ENCODE data around the gene OSBPL5.

Gene OSBPL5

GRCh38 chr11:3143136-3143880 is 21.8 kb downstream of the OSBPL5 start:
- Histone ChIP-seq H3K4me3 (ENCODE audit: low read depth, low read length) (no peak overlapping the region), H3K79me2 (ENCODE audit: control insufficient read depth, insufficient read depth, low read length, poor library complexity) (no peaks in the 10 kb centered on the region), H3K18ac (ENCODE audit: low read length) (no peak overlapping the region), H3K4me2 (ENCODE audit: low read length) (no peak overlapping the region), H4K91ac (ENCODE audit: low read depth, low read length) (no peak overlapping the region), H2BK5ac (ENCODE audit: low read depth, low read length, poor library complexity) (no peak overlapping the region), H2BK120ac (ENCODE audit: insufficient read depth, low read length, poor library complexity) (no peak overlapping the region), H3K23ac (ENCODE audit: low read length) (no peak overlapping the region), H3K4me1 (ENCODE audit: control insufficient read depth in 1 of 2, insufficient read depth in 2 of 2, low read length in 2 of 2) (peaks cover 20 to 22% of the 10 kb centered on the region in 2 experiments), H3K14ac (ENCODE audit: low read length) (no peak overlapping the region), H3K79me1 (ENCODE audit: low read length) (peaks cover 2% of the 10 kb centered on the region), H3K9me3 (ENCODE audit: insufficient read depth, low read depth, low read length) (no peaks in the 10 kb centered on the region), H2AK5ac (ENCODE audit: low read length) (no peak overlapping the region), H3K9ac (ENCODE audit: low read length) (no peak overlapping the region), H2AFZ (ENCODE audit: insufficient read depth, low read length, poor library complexity) (no peak overlapping the region), H3K4ac (ENCODE audit: low read depth, low read length) (no peak overlapping the region), H3K27ac (ENCODE audit: low read depth, low read length) (no peak overlapping the region), H2BK12ac (ENCODE audit: low read length) (no peak overlapping the region), H3K36me3 (ENCODE audit: control insufficient read depth in 1 of 2, insufficient read depth in 2 of 2, low read length in 2 of 2) (peaks cover 11 to 14% of the 10 kb centered on the region in 2 experiments), H4K8ac (ENCODE audit: low read depth, low read length) (no peak overlapping the region), H4K12ac (ENCODE audit: low read depth, low read length) (no peak overlapping the region), H3K27me3 (ENCODE audit: insufficient read depth, low read length) (no peaks in the 10 kb centered on the region)
- no CpG with 5 or more reads among the region's 38 CpGs for WGBS (ENCODE audit: extremely low coverage, insufficient coverage, insufficient read length)
- DNase-seq, result no peak

- WGBS (ENCODE audit: extremely low coverage, insufficient coverage, insufficient read length), result no CpG with 5 or more reads among the region's 4 CpGs
- Histone ChIP-seq H3K4me3 (ENCODE audit: low read depth, low read length) (no peak overlapping the region), H2AFZ (ENCODE audit: insufficient read depth, low read length, poor library complexity) (no peak overlapping the region)
Measured at GRCh38 chr11:3140291-3140603, 24.9 kb downstream of the OSBPL5 start.

GRCh38 chr11:3139481-3140290 is 25.4 kb downstream of the OSBPL5 start:
- Histone ChIP-seq H2BK120ac (ENCODE audit: insufficient read depth, low read length, poor library complexity) (no peak overlapping the region), H3K27me3 (ENCODE audit: insufficient read depth, low read length) (no peaks in the 10 kb centered on the region), H4K12ac (ENCODE audit: low read depth, low read length) (no peak overlapping the region), H3K18ac (ENCODE audit: low read length) (no peak overlapping the region), H2AFZ (ENCODE audit: insufficient read depth, low read length, poor library complexity) (no peak overlapping the region), H3K4me1 (ENCODE audit: control insufficient read depth in 1 of 2, insufficient read depth in 2 of 2, low read length in 2 of 2) (peaks cover 4 to 21% of the 10 kb centered on the region in 2 experiments), H2BK12ac (ENCODE audit: low read length) (no peak overlapping the region), H4K8ac (ENCODE audit: low read depth, low read length) (no peak overlapping the region), H3K27ac (ENCODE audit: low read depth, low read length) (no peak overlapping the region), H3K23ac (ENCODE audit: low read length) (no peak overlapping the region), H3K79me1 (ENCODE audit: low read length) (no peaks in the 10 kb centered on the region), H4K91ac (ENCODE audit: low read depth, low read length) (no peak overlapping the region), H3K4me3 (ENCODE audit: low read depth, low read length) (no peak overlapping the region), H3K79me2 (ENCODE audit: control insufficient read depth, insufficient read depth, low read length, poor library complexity) (no peaks in the 10 kb centered on the region), H3K9me3 (ENCODE audit: insufficient read depth, low read depth, low read length) (no peaks in the 10 kb centered on the region), H3K36me3 (ENCODE audit: control insufficient read depth in 1 of 2, insufficient read depth in 2 of 2, low read length in 2 of 2) (peaks cover 11 to 13% of the 10 kb centered on the region in 2 experiments), H3K14ac (ENCODE audit: low read length) (no peak overlapping the region), H3K9ac (ENCODE audit: low read length) (no peak overlapping the region), H2AK5ac (ENCODE audit: low read length) (no peak overlapping the region), H2BK5ac (ENCODE audit: low read depth, low read length, poor library complexity) (no peak overlapping the region), H3K4ac (ENCODE audit: low read depth, low read length) (no peak overlapping the region), H3K4me2 (ENCODE audit: low read length) (no peak overlapping the region)
- no peak for DNase-seq
- WGBS (ENCODE audit: extremely low coverage, insufficient coverage, insufficient read length), result no CpG with 5 or more reads among the region's 15 CpGs

More at GRCh38 chr11:3140291-3140603, 24.9 kb downstream of the OSBPL5 start:
- DNase-seq, result no peak
- Histone ChIP-seq H3K9ac (ENCODE audit: low read length) (no peak overlapping the region), H3K27me3 (ENCODE audit: insufficient read depth, low read length) (no peaks in the 10 kb centered on the region), H4K12ac (ENCODE audit: low read depth, low read length) (no peak overlapping the region), H3K36me3 (ENCODE audit: control insufficient read depth in 1 of 2, insufficient read depth in 2 of 2, low read length in 2 of 2) (peaks cover 11 to 13% of the 10 kb centered on the region in 2 experiments), H4K91ac (ENCODE audit: low read depth, low read length) (no peak overlapping the region), H3K79me2 (ENCODE audit: control insufficient read depth, insufficient read depth, low read length, poor library complexity) (no peaks in the 10 kb centered on the region), H2BK12ac (ENCODE audit: low read length) (no peak overlapping the region), H3K4ac (ENCODE audit: low read depth, low read length) (no peak overlapping the region), H2BK120ac (ENCODE audit: insufficient read depth, low read length, poor library complexity) (no peak overlapping the region), H3K9me3 (ENCODE audit: insufficient read depth, low read depth, low read length) (no peaks in the 10 kb centered on the region), H3K14ac (ENCODE audit: low read length) (no peak overlapping the region), H3K4me2 (ENCODE audit: low read length) (no peak overlapping the region), H3K79me1 (ENCODE audit: low read length) (no peaks in the 10 kb centered on the region), H2BK5ac (ENCODE audit: low read depth, low read length, poor library complexity) (no peak overlapping the region), H3K18ac (ENCODE audit: low read length) (no peak overlapping the region), H3K23ac (ENCODE audit: low read length) (no peak overlapping the region), H2AK5ac (ENCODE audit: low read length) (no peak overlapping the region), H3K27ac (ENCODE audit: low read depth, low read length) (no peak overlapping the region), H3K4me1 (ENCODE audit: control insufficient read depth in 1 of 2, insufficient read depth in 2 of 2, low read length in 2 of 2) (peaks cover 4 to 21% of the 10 kb centered on the region in 2 experiments), H4K8ac (ENCODE audit: low read depth, low read length) (no peak overlapping the region)

- DNase-seq, result no peak
- Histone ChIP-seq H3K27me3 (ENCODE audit: insufficient read depth, low read length) (no peaks in the 10 kb centered on the region), H2BK120ac (ENCODE audit: insufficient read depth, low read length, poor library complexity) (no peak overlapping the region), H3K4me2 (ENCODE audit: low read length) (no peak overlapping the region), H3K14ac (ENCODE audit: low read length) (no peak overlapping the region), H3K27ac (ENCODE audit: low read depth, low read length) (no peak overlapping the region), H3K9me3 (ENCODE audit: insufficient read depth, low read depth, low read length) (no peaks in the 10 kb centered on the region), H2AFZ (ENCODE audit: insufficient read depth, low read length, poor library complexity) (no peak overlapping the region), H4K12ac (ENCODE audit: low read depth, low read length) (no peak overlapping the region), H4K91ac (ENCODE audit: low read depth, low read length) (no peak overlapping the region), H3K4me3 (ENCODE audit: low read depth, low read length) (no peak overlapping the region), H2BK12ac (ENCODE audit: low read length) (no peak overlapping the region), H2AK5ac (ENCODE audit: low read length) (no peak overlapping the region), H4K8ac (ENCODE audit: low read depth, low read length) (no peak overlapping the region), H3K79me2 (ENCODE audit: control insufficient read depth, insufficient read depth, low read length, poor library complexity) (no peaks in the 10 kb centered on the region), H3K4ac (ENCODE audit: low read depth, low read length) (no peak overlapping the region), H3K18ac (ENCODE audit: low read length) (no peak overlapping the region), H2BK5ac (ENCODE audit: low read depth, low read length, poor library complexity) (no peak overlapping the region), H3K9ac (ENCODE audit: low read length) (no peak overlapping the region), H3K36me3 (ENCODE audit: control insufficient read depth in 1 of 2, insufficient read depth in 2 of 2, low read length in 2 of 2) (peaks cover 9 to 13% of the 10 kb centered on the region in 2 experiments), H3K79me1 (ENCODE audit: low read length) (no peaks in the 10 kb centered on the region), H3K23ac (ENCODE audit: low read length) (no peak overlapping the region), H3K4me1 (ENCODE audit: control insufficient read depth in 1 of 2, insufficient read depth in 2 of 2, low read length in 2 of 2) (peaks cover 4 to 21% of the 10 kb centered on the region in 2 experiments)
- no CpG with 5 or more reads among the region's 8 CpGs for WGBS (ENCODE audit: extremely low coverage, insufficient coverage, insufficient read length)
Measured at GRCh38 chr11:3139086-3139440, 26.0 kb downstream of the OSBPL5 start.
